ENCODE data around the gene AGTRAP. TPM values are rescaled to one million over a fixed set of nuclear protein-coding genes. Genes with fewer than 3 reads are reported as not detected.

Gene AGTRAP
- total RNA-seq, 1 donor from 2014 or later, result 49.4 TPM

DNA sequence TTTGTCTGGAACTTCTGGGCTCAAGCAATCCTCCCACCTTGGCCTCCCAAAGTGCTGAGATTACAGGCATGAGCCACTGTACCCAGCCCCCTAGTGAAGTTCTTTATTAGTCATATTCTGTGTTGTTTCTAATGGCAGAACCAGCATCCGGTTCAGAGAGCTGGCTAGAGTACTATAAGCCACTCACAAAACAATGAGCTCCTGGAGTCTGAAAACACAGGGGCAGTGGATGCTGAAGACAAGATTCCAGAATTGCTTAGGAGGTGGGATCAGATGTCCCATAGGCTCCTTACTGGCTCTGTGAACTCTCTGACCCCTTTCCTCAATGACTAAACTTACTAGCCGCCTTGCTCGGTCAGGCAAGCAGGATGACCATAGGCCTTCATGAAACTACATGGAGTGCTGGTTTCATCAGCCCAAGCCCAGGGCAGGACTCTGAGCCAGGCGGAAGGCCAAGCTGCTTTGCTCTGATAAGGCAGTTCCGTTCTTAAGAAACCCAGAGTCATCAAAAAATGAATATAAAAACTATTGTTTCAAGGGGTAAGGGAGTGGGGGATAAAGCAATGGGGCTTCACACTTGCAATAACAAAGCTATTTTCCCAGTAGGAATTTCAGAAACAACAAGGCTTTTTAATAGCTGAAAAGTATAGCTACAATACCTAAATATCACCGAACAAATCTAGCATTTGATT, 61.7 kb downstream of the AGTRAP start:
- H3K9me3 ChIP-seq, result no peaks in the 10 kb centered on the region
- H3K27me3 ChIP-seq, result no peaks in the 10 kb centered on the region
- intact Hi-C loops (cut with DNase I), result no loop called here
- no peak overlapping the region for H3K27ac ChIP-seq
- H3K4me1 ChIP-seq, result peaks cover 27% of the 10 kb centered on the region
- no peak for DNase-seq (ENCODE audit: extremely low spot score in 2 of 2)
- TF ChIP-seq, protein P1, sequence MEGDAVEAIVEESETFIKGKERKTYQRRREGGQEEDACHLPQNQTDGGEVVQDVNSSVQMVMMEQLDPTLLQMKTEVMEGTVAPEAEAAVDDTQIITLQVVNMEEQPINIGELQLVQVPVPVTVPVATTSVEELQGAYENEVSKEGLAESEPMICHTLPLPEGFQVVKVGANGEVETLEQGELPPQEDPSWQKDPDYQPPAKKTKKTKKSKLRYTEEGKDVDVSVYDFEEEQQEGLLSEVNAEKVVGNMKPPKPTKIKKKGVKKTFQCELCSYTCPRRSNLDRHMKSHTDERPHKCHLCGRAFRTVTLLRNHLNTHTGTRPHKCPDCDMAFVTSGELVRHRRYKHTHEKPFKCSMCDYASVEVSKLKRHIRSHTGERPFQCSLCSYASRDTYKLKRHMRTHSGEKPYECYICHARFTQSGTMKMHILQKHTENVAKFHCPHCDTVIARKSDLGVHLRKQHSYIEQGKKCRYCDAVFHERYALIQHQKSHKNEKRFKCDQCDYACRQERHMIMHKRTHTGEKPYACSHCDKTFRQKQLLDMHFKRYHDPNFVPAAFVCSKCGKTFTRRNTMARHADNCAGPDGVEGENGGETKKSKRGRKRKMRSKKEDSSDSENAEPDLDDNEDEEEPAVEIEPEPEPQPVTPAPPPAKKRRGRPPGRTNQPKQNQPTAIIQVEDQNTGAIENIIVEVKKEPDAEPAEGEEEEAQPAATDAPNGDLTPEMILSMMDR (IDR thresholded peaks at IDR 0.05), result no peak
- TF ChIP-seq POLR2A (IDR thresholded peaks at IDR 0.05) (no peak), POLR2AphosphoS5 (IDR thresholded peaks at IDR 0.05; ENCODE audit: insufficient read depth in 1 of 2, low read depth in 1 of 2) (no peak)
- H3K4me3 ChIP-seq, result no peak overlapping the region
- peaks cover 0 to 62% of the 10 kb centered on the region in 2 donors for H3K36me3 ChIP-seq

DNA sequence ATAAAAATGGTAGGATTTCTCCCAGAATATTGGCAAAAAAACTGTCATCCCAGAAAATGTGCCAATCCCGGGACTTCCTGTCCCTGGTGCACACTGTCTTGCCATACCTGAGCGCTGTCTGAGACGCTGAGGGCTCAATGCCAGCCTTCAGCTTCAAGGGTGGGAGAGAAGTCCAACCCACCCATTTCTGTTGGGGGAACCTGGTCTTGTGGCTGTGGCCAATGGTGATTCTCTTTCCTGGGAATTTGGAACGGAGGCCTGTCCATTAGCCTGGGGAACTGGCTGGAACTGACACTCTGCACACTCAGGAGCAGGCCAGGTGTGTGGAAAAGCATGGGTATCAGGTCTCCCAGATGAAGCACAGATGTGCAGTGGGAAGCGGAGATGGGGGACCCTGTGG, 63.2 kb downstream of the AGTRAP start:
- H3K27ac ChIP-seq, result no peak overlapping the region
- no peaks in the 10 kb centered on the region for H3K9me3 ChIP-seq
- peaks cover 0 to 52% of the 10 kb centered on the region in 2 donors for H3K36me3 ChIP-seq
- H3K4me3 ChIP-seq, result no peak overlapping the region
- DNase-seq (ENCODE audit: extremely low spot score in 2 of 2), result no peak
- TF ChIP-seq POLR2AphosphoS5 (IDR thresholded peaks at IDR 0.05; ENCODE audit: insufficient read depth in 1 of 2, low read depth in 1 of 2) (no peak), POLR2A (IDR thresholded peaks at IDR 0.05) (no peak)
- TF ChIP-seq, protein P1 (IDR thresholded peaks at IDR 0.05), result no peak
- H3K27me3 ChIP-seq, result no peaks in the 10 kb centered on the region
- intact Hi-C loops (cut with DNase I), result no loop called here
- H3K4me1 ChIP-seq, result peaks cover 40% of the 10 kb centered on the region

DNA sequence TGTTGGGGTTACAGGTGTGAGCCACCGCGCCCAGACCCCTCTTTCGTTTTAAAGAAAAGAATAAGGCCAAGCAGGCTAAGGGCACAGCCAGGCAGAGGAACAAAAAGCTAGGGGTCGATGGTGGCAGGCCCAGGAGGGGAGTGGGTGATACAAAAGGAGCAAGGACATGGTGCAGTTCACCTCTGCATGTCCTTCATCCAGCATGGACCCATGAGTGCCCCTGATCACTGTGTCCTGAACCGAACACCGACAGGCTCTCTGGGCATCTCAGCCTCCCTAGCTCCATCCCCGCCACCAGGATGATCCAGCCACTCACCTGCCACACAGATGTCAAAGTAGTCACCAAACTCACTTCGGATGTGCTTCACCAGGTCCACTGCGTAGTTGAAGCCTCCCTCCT, 64.0 kb downstream of the AGTRAP start:
- Histone ChIP-seq H3K36me3 (peaks cover 0 to 44% of the 10 kb centered on the region in 2 donors), H3K4me3 (no peak overlapping the region), H3K27me3 (no peaks in the 10 kb centered on the region), H3K27ac (no peak overlapping the region), H3K9me3 (no peaks in the 10 kb centered on the region), H3K4me1 (peaks cover 48% of the 10 kb centered on the region)
- intact Hi-C loops (cut with DNase I), result loop anchor here (5.0 kb wide), 1 partner anchor 58 kb away; no protein-coding TSS in a partner anchor
- no peak for TF ChIP-seq POLR2AphosphoS5 (IDR thresholded peaks at IDR 0.05; ENCODE audit: insufficient read depth in 1 of 2, low read depth in 1 of 2)
- DNase-seq (ENCODE audit: extremely low spot score in 2 of 2), result no peak

DNA sequence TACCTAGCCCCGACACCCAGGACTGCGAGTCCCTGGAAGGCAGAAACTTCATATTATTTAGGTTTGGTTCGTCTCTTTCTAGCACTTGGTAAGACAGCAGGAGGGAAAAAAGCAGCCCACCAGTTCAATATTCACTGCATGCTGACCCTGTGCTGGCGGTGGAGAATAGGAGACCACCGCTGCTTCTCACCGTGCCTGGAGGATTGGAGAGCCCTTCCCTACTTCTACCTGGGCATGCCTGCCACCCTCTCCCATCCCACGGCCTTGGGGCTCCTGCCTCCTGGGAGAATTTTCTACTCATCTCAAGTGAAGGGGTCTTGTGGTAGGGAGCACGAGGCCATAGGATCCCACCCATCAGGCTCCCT, 64.4 kb downstream of the AGTRAP start:
- Histone ChIP-seq H3K36me3 (peaks cover 0 to 39% of the 10 kb centered on the region in 2 donors), H3K9me3 (no peaks in the 10 kb centered on the region), H3K27me3 (no peaks in the 10 kb centered on the region), H3K4me3 (no peak overlapping the region), H3K4me1 (peaks cover 52% of the 10 kb centered on the region), H3K27ac (no peak overlapping the region)
- no peak for DNase-seq (ENCODE audit: extremely low spot score in 2 of 2)
- intact Hi-C loops (cut with DNase I), result loop anchor here (5.0 kb wide), 1 partner anchor 58 kb away; no protein-coding TSS in a partner anchor
- TF ChIP-seq, protein P1 (IDR thresholded peaks at IDR 0.05), result no peak
- no peak for TF ChIP-seq POLR2A (IDR thresholded peaks at IDR 0.05)
- no peak for TF ChIP-seq POLR2AphosphoS5 (IDR thresholded peaks at IDR 0.05; ENCODE audit: insufficient read depth in 1 of 2, low read depth in 1 of 2)

Other genes starting within 250 kb of the AGTRAP start
- 27.3 TPM for gene FBXO2, start 81.7 kb upstream of the AGTRAP start, total RNA-seq
- 38.3 TPM for gene FBXO44, start 81.3 kb upstream of the AGTRAP start, total RNA-seq
- 13.5 TPM for gene FBXO6, start 71.9 kb upstream of the AGTRAP start, total RNA-seq
- gene MAD2L2, start 55.0 kb upstream of the AGTRAP start, total RNA-seq, result 30.0 TPM
- gene DRAXIN, start 44.4 kb upstream of the AGTRAP start, total RNA-seq, result not detected
- gene C1orf167, start 26.1 kb downstream of the AGTRAP start, total RNA-seq, result not detected
- gene MTHFR, start 69.8 kb downstream of the AGTRAP start, total RNA-seq, result 47.9 TPM
- gene CLCN6, start 70.1 kb downstream of the AGTRAP start, total RNA-seq, result 19.2 TPM
- gene NPPA, start 111.6 kb downstream of the AGTRAP start, total RNA-seq, result not detected
- not detected for gene NPPB, start 122.8 kb downstream of the AGTRAP start, total RNA-seq
- 51.1 TPM for gene KIAA2013, start 190.3 kb downstream of the AGTRAP start, total RNA-seq
- gene PLOD1, start 198.6 kb downstream of the AGTRAP start, total RNA-seq, result 42.2 TPM
- gene MFN2, start 244.3 kb downstream of the AGTRAP start, total RNA-seq, result 61.6 TPM